Liver (tissue), 9 donors: ENCODE data around the gene BOD1L1. TPM values are rescaled to one million over a fixed set of nuclear protein-coding genes. Genes with fewer than 3 reads are reported as not detected.

Source experiments
- DNase-seq: peaks from one replicate; pipeline ENCODE4 v3.0.0-alpha.2; 2017; ENCODE audit warnings: low spot score
- H3K27ac ChIP-seq, 2 donors: one replicate each; pipeline ENCODE4 v1.7.0; 2013; ENCODE audit warnings: inconsistent platforms in 2 of 2, low read length in 2 of 2, control low read depth in 1 of 2, low read depth in 1 of 2, mild to moderate bottlenecking in 1 of 2
- H3K27me3 ChIP-seq, 4 donors: one replicate each; pipeline versions ENCODE4 v1.6.1 to v1.7.0; 2013; ENCODE audit warnings: low read length in 3 of 4, inconsistent platforms in 1 of 4, mild to moderate bottlenecking in 1 of 4, moderate library complexity in 1 of 4; ENCODE audit not compliant: control insufficient read depth in 4 of 4, insufficient read depth in 4 of 4
- H3K36me3 ChIP-seq, 4 donors: one replicate each; pipeline versions ENCODE4 v1.6.1 to v1.7.0; 2013; ENCODE audit warnings: low read length in 3 of 4, mild to moderate bottlenecking in 3 of 4, low read depth in 1 of 4, moderate library complexity in 1 of 4; ENCODE audit not compliant: control insufficient read depth in 4 of 4, insufficient read depth in 3 of 4
- H3K4me1 ChIP-seq, 4 donors: one replicate each; pipeline versions ENCODE4 v1.6.1 to v1.7.0; 2013; ENCODE audit warnings: low read length in 3 of 4, mild to moderate bottlenecking in 3 of 4, moderate library complexity in 1 of 4; ENCODE audit not compliant: control insufficient read depth in 4 of 4, insufficient read depth in 4 of 4
- H3K4me3 ChIP-seq, 3 donors: one replicate each; pipeline versions ENCODE4 v1.6.1 to v1.7.0; 2013; ENCODE audit warnings: low read length in 3 of 3, control low read depth in 1 of 3, low read depth in 1 of 3, mild to moderate bottlenecking in 1 of 3
- H3K9ac ChIP-seq, 2 donors: one replicate each; pipeline ENCODE4 v1.7.0; 2013; ENCODE audit warnings: low read length in 2 of 2, mild to moderate bottlenecking in 2 of 2, moderate library complexity in 2 of 2, control low read depth in 1 of 2, low read depth in 1 of 2
- H3K9me3 ChIP-seq, 4 donors: one replicate each; pipeline versions ENCODE4 v1.6.1 to v1.7.0; 2013; ENCODE audit warnings: low read length in 3 of 4; ENCODE audit not compliant: control insufficient read depth in 4 of 4
- CTCF ChIP-seq: fragments of 150-350 bp; IDR thresholded peaks from 2 replicates; pipeline ENCODE4 v1.5.1; 2017; ENCODE audit warnings: improper control_type of control experiment, low read depth, low read length; ENCODE audit not compliant: missing input control
- EGR1 ChIP-seq, 2 donors: IDR thresholded peaks; 2 replicates each; pipeline ENCODE4 v1.6.1; 2016 to 2018; ENCODE audit warnings: antibody characterized with exemption in 2 of 2, low read depth in 2 of 2
- FOXA1 ChIP-seq: IDR thresholded peaks from 2 replicates; pipeline ENCODE4 v1.6.1; 2016; ENCODE audit warnings: antibody characterized with exemption
- GABPA ChIP-seq, 2 donors: IDR thresholded peaks in 1 of 2; conservative IDR thresholded peaks in 1 of 2; 2 replicates each; pipeline ENCODE4 v1.6.1; 2016; ENCODE audit warnings: antibody characterized with exemption in 2 of 2, mild to moderate bottlenecking in 1 of 2, moderate library complexity in 1 of 2
- HNF4A ChIP-seq, 2 donors: conservative IDR thresholded peaks; 2 replicates each; pipeline ENCODE4 v1.6.1; 2016; ENCODE audit warnings: antibody characterized with exemption in 2 of 2, mild to moderate bottlenecking in 2 of 2
- HNF4G ChIP-seq: IDR thresholded peaks from 2 replicates; pipeline ENCODE4 v1.6.1; 2016; ENCODE audit warnings: antibody characterized with exemption
- MAX ChIP-seq: IDR thresholded peaks from 2 replicates; pipeline ENCODE4 v1.6.1; 2016; ENCODE audit warnings: antibody characterized with exemption
- NR2F2 ChIP-seq: IDR thresholded peaks from 2 replicates; pipeline ENCODE4 v1.6.1; 2016; ENCODE audit warnings: antibody characterized with exemption
- RAD21 ChIP-seq, 2 donors: IDR thresholded peaks; 2 replicates each; pipeline ENCODE4 v1.6.1; 2016; ENCODE audit warnings: antibody characterized with exemption in 2 of 2, mild to moderate bottlenecking in 2 of 2
- RXRA ChIP-seq, 2 donors: IDR thresholded peaks; 2 replicates each; pipeline ENCODE4 v1.6.1; 2017 to 2018; ENCODE audit warnings: antibody characterized with exemption in 2 of 2, mild to moderate bottlenecking in 1 of 2
- TAF1 ChIP-seq: conservative IDR thresholded peaks from 2 replicates; pipeline ENCODE4 v1.6.1; 2016; ENCODE audit warnings: antibody characterized with exemption, mild to moderate bottlenecking
- YY1 ChIP-seq: IDR thresholded peaks from 2 replicates; pipeline ENCODE4 v1.6.1; 2016; ENCODE audit warnings: antibody characterized with exemption, mild to moderate bottlenecking
- polyA plus RNA-seq, 2 donors: library from polyadenylated mRNA; stranded (reverse) in 1 of 2; unstranded in 1 of 2; fragments of 200-250 nt in 1 of 2; fragments of >200 nt in 1 of 2; fragmentation: Nextera tagmentation in 1 of 2; extraction: Ambion mirVana in 1 of 2; gene quantifications; one replicate each; pipeline versions ENCODE4 v1.2.1 to v1.2.3, GENCODE V29; 2013 to 2015
- total RNA-seq, 2 donors: library from RNA; depleted of rRNA; stranded (reverse); fragments of >200 nt; gene quantifications; one replicate each; pipeline ENCODE4 v1.2.3, GENCODE V29; 2014
- TF ChIP-seq, protein P1 (sequence below): IDR thresholded peaks from 2 replicates; pipeline ENCODE4 v1.6.1; 2016; ENCODE audit warnings: antibody characterized with exemption
- TF ChIP-seq, protein P2 (sequence below): IDR thresholded peaks from 2 replicates; pipeline ENCODE4 v1.6.1; 2016; ENCODE audit warnings: antibody characterized with exemption, mild to moderate bottlenecking
- TF ChIP-seq, protein P3 (sequence below): IDR thresholded peaks from 2 replicates; pipeline ENCODE4 v1.6.1; 2016; ENCODE audit warnings: antibody characterized with exemption
- donor health status: healthy.
- donor health status: healthy.
- donor health status: healthy.
- donor health status: healthy.
- donor health status: healthy.

Gene BOD1L1
- total and polyA plus RNA-seq, 4 donors, result 4.1 to 19.2 (median 10.2) TPM

GRCh38 chr4:13597604-13598003 lies 29.9 kb downstream of the BOD1L1 start:
- Histone ChIP-seq H3K27ac (no peak overlapping the region), H3K9ac (no peak overlapping the region), H3K4me1 (no peaks in the 10 kb centered on the region), H3K9me3 (no peaks in the 10 kb centered on the region), H3K4me3 (no peak overlapping the region), H3K36me3 (peaks cover 3 to 66% (median 37%) of the 10 kb centered on the region in 4 donors), H3K27me3 (no peaks in the 10 kb centered on the region)
- no peak for DNase-seq
- TF ChIP-seq HNF4G, result no peak
- no peak for TF ChIP-seq TAF1
- TF ChIP-seq, protein P1, sequence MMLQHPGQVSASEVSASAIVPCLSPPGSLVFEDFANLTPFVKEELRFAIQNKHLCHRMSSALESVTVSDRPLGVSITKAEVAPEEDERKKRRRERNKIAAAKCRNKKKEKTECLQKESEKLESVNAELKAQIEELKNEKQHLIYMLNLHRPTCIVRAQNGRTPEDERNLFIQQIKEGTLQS, result no peak
- TF ChIP-seq NR2F2, result no peak
- no peak for TF ChIP-seq GABPA (IDR thresholded peaks at IDR 0.05 in 1 of 2, conservative IDR thresholded peaks at IDR 0.05 in 1 of 2)
- TF ChIP-seq, protein P2, sequence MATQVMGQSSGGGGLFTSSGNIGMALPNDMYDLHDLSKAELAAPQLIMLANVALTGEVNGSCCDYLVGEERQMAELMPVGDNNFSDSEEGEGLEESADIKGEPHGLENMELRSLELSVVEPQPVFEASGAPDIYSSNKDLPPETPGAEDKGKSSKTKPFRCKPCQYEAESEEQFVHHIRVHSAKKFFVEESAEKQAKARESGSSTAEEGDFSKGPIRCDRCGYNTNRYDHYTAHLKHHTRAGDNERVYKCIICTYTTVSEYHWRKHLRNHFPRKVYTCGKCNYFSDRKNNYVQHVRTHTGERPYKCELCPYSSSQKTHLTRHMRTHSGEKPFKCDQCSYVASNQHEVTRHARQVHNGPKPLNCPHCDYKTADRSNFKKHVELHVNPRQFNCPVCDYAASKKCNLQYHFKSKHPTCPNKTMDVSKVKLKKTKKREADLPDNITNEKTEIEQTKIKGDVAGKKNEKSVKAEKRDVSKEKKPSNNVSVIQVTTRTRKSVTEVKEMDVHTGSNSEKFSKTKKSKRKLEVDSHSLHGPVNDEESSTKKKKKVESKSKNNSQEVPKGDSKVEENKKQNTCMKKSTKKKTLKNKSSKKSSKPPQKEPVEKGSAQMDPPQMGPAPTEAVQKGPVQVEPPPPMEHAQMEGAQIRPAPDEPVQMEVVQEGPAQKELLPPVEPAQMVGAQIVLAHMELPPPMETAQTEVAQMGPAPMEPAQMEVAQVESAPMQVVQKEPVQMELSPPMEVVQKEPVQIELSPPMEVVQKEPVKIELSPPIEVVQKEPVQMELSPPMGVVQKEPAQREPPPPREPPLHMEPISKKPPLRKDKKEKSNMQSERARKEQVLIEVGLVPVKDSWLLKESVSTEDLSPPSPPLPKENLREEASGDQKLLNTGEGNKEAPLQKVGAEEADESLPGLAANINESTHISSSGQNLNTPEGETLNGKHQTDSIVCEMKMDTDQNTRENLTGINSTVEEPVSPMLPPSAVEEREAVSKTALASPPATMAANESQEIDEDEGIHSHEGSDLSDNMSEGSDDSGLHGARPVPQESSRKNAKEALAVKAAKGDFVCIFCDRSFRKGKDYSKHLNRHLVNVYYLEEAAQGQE, result no peak
- TF ChIP-seq MAX, result no peak
- TF ChIP-seq RAD21 (IDR thresholded peaks at IDR 0.05), result no peak
- no peak for TF ChIP-seq EGR1 (IDR thresholded peaks at IDR 0.05; ENCODE audit: low read depth in 2 of 2)
- TF ChIP-seq, protein P3, sequence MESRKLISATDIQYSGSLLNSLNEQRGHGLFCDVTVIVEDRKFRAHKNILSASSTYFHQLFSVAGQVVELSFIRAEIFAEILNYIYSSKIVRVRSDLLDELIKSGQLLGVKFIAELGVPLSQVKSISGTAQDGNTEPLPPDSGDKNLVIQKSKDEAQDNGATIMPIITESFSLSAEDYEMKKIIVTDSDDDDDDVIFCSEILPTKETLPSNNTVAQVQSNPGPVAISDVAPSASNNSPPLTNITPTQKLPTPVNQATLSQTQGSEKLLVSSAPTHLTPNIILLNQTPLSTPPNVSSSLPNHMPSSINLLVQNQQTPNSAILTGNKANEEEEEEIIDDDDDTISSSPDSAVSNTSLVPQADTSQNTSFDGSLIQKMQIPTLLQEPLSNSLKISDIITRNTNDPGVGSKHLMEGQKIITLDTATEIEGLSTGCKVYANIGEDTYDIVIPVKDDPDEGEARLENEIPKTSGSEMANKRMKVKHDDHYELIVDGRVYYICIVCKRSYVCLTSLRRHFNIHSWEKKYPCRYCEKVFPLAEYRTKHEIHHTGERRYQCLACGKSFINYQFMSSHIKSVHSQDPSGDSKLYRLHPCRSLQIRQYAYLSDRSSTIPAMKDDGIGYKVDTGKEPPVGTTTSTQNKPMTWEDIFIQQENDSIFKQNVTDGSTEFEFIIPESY, result no peak
- TF ChIP-seq RXRA (IDR thresholded peaks at IDR 0.05), result no peak
- no peak for TF ChIP-seq CTCF
- TF ChIP-seq HNF4A (conservative IDR thresholded peaks at IDR 0.05), result no peak
- TF ChIP-seq FOXA1, result no peak
- no peak for TF ChIP-seq YY1

DNA sequence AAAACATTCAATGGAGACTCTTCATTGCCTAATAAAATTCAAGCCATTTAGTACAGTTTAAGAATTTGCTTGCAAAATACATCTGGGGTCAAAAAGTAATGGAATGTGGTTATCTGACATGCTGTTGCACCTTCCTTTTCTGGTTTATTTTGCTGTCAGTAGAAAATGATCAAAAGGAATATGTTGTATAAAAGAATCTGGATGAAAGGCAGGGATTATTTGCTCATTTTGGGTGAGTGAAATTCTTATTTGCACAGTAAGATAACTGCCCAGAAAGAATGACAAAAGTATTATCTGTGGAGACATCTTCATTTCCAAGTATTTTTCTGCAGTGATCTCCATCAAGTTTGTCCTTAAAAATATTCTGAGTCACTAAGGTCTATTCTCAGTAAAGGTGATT lies 30.4 kb downstream of the BOD1L1 start:
- DNase-seq, result no peak
- no peaks in the 10 kb centered on the region for H3K9me3 ChIP-seq
- TF ChIP-seq RXRA (IDR thresholded peaks at IDR 0.05) (no peak), HNF4G (no peak), EGR1 (IDR thresholded peaks at IDR 0.05; ENCODE audit: low read depth in 2 of 2) (no peak)
- TF ChIP-seq, protein P1, result no peak
- H3K27ac ChIP-seq, result no peak overlapping the region
- H3K27me3 ChIP-seq, result no peaks in the 10 kb centered on the region
- H3K9ac ChIP-seq, result no peak overlapping the region
- no peak overlapping the region for H3K4me3 ChIP-seq
- H3K36me3 ChIP-seq, result peaks cover 2 to 65% (median 40%) of the 10 kb centered on the region in 4 donors
- no peaks in the 10 kb centered on the region for H3K4me1 ChIP-seq
